ENCODE measurements around the gene PRDM16.

GRCh38 chr1:3137111-3138100 lies 68.4 kb downstream of the PRDM16 start:
- TF ChIP-seq CTCF (conservative IDR thresholded peaks at IDR 0.05; ENCODE audit: low read length) (no peak), EZH2phosphoT487 (IDR thresholded peaks at IDR 0.05; ENCODE audit: borderline replicate concordance, low read depth, low read length) (no peak)
